ENCODE results near the gene LRRC63. TPM values are rescaled to one million over a fixed set of nuclear protein-coding genes. Genes with fewer than 3 reads are reported as not detected.

Gene LRRC63
- total RNA-seq, 4 donors from 2014 or later = 0.11 to 0.13 TPM; not detected in 2

DNA sequence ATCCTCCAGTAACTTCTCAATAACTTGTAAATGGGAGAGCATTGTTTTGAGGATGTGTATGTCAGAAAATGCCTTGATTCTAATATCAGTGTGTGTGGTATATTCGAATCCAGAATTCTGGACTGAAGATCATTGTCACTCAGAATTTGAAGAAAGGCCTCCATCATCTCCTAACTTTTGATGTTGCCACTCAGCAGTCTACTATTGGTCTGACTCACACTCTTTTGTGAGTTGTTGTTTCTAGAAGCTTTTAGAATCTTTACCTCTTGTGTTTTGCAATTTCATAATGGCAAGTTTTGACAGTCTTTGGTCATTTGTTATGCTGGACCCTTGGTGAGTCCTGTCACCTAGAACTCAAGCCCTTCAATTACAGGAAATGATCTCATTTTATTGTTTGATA, 98.3 kb downstream of the LRRC63 start:
- no peaks in the 10 kb centered on the region for H3K9me3 ChIP-seq
- TF ChIP-seq, protein P1, sequence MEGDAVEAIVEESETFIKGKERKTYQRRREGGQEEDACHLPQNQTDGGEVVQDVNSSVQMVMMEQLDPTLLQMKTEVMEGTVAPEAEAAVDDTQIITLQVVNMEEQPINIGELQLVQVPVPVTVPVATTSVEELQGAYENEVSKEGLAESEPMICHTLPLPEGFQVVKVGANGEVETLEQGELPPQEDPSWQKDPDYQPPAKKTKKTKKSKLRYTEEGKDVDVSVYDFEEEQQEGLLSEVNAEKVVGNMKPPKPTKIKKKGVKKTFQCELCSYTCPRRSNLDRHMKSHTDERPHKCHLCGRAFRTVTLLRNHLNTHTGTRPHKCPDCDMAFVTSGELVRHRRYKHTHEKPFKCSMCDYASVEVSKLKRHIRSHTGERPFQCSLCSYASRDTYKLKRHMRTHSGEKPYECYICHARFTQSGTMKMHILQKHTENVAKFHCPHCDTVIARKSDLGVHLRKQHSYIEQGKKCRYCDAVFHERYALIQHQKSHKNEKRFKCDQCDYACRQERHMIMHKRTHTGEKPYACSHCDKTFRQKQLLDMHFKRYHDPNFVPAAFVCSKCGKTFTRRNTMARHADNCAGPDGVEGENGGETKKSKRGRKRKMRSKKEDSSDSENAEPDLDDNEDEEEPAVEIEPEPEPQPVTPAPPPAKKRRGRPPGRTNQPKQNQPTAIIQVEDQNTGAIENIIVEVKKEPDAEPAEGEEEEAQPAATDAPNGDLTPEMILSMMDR (IDR thresholded peaks at IDR 0.05) = no peak
- TF ChIP-seq POLR2A (IDR thresholded peaks at IDR 0.05) = no peak
- no peak overlapping the region for H3K27ac ChIP-seq
- H3K27me3 ChIP-seq = no peaks in the 10 kb centered on the region
- no peak for DNase-seq
- WGBS, 2 donors = 75 to 88% methylated on average over 1 of the region's 1 CpG
- no peak overlapping the region for H3K4me3 ChIP-seq (replicated peaks in 1 of 3)
- no peaks in the 10 kb centered on the region for H3K36me3 ChIP-seq
- intact Hi-C loops (cut with DNase I) = no loop called here
- no peaks in the 10 kb centered on the region for H3K4me1 ChIP-seq

DNA sequence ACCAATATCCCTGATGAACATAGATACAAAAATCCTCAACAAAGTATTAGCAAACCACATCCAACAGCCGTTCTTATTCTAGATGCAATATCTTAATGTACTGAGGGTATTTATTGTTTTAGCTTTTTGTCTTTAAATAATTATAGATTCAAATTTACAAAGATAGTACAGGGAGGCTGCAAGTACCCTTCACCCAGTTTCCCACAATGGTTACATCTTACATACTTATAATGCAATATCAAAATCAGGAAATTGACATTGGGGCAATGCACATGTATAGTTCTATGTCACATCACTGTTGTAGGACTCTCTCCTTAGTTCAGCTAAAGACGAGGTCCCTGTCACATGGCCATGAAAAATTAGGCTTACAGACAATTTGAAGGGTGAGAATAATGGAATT, 99.5 kb downstream of the LRRC63 start:
- H3K36me3 ChIP-seq = no peaks in the 10 kb centered on the region
- intact Hi-C loops (cut with DNase I) = no loop called here

DNA sequence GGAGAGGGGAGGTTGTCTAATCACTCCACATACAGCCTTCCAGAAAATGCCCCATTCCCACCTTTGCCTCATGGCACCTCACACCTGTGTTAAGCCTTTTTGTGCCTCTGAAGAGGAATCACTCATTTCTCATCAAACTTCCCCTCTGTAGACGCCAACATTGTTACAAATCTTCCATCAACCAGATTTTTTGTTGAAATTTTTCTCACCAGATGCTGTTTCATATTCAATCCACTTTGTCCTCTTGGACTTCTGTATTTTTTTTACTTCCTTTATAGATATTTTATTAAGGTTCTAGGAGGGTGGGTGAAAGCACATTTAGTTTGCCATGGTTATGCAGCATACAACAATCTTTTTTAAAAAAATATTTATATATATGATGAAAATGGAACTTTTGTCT, 101.3 kb downstream of the LRRC63 start:
- TF ChIP-seq, protein P1 (IDR thresholded peaks at IDR 0.05) = no peak
- WGBS, 2 donors = 84% methylated on average over 1 of the region's 1 CpG
- intact Hi-C loops (cut with DNase I) = no loop called here
- H3K4me3 ChIP-seq (replicated peaks in 1 of 3) = no peak overlapping the region
- no peaks in the 10 kb centered on the region for H3K9me3 ChIP-seq
- no peak for DNase-seq
- H3K27ac ChIP-seq = no peak overlapping the region
- H3K4me1 ChIP-seq = no peaks in the 10 kb centered on the region
- no peaks in the 10 kb centered on the region for H3K36me3 ChIP-seq
- H3K27me3 ChIP-seq = no peaks in the 10 kb centered on the region

More for the DNA sequence above, 99.5 kb downstream of the LRRC63 start:
- Histone ChIP-seq H3K27me3 (no peaks in the 10 kb centered on the region), H3K27ac (no peak overlapping the region), H3K9me3 (no peaks in the 10 kb centered on the region), H3K4me3 (replicated peaks in 1 of 3) (no peak overlapping the region), H3K4me1 (no peaks in the 10 kb centered on the region)
- 82 to 95% methylated on average over 2 of the region's 2 CpGs for WGBS, 2 donors
- no peak for DNase-seq
- no peak for TF ChIP-seq POLR2A (IDR thresholded peaks at IDR 0.05)
- TF ChIP-seq, protein P1 (IDR thresholded peaks at IDR 0.05) = no peak

DNA sequence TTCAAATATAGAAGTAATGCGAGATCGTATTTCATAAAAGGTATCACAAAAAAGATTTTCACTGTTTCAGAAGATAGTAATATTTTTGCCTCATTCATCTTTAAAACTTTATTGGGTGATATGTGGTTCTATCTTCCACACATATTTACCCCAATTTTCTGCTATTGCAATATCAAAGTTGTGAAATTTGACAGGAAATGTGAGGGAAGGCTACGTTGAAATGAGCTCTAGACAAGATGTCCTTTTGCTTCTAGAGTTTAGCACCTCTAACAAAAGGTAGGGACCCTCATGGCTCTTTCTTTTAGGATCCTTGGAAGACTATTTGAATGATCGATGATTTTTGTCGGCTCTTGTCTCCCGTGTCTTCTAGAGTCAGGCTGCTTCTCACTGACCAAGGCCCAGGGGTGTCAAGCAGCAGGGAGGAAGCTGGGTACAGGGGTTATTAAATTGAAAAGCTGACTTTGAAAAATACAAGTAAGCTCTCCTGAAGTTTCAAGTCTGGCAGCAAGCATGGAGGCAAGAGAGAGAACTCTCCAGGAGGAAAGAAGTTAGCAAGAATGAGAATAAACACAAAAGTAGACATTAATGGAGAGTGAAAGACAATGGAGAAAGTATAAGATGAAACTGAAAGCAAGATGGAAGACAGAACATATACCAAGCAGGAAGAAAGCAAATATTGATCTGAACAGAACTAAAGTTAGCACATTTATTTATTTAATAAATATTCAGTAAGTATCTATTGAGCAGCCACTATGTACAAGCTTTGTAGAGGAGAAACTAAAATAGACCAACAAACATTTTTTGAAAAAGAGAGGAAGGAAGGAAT, 101.9 kb downstream of the LRRC63 start:
- no peaks in the 10 kb centered on the region for H3K4me1 ChIP-seq
- intact Hi-C loops (cut with DNase I) = no loop called here
- TF ChIP-seq, protein P1 (IDR thresholded peaks at IDR 0.05) = no peak
- TF ChIP-seq POLR2A (IDR thresholded peaks at IDR 0.05) = no peak
- H3K9me3 ChIP-seq = no peaks in the 10 kb centered on the region
- no peak for DNase-seq
- H3K36me3 ChIP-seq = no peaks in the 10 kb centered on the region
- H3K4me3 ChIP-seq (replicated peaks in 1 of 3) = no peak overlapping the region
- 86 to 93% methylated on average over 6 of the region's 6 CpGs for WGBS, 2 donors
- H3K27me3 ChIP-seq = no peaks in the 10 kb centered on the region
- no peak overlapping the region for H3K27ac ChIP-seq

DNA sequence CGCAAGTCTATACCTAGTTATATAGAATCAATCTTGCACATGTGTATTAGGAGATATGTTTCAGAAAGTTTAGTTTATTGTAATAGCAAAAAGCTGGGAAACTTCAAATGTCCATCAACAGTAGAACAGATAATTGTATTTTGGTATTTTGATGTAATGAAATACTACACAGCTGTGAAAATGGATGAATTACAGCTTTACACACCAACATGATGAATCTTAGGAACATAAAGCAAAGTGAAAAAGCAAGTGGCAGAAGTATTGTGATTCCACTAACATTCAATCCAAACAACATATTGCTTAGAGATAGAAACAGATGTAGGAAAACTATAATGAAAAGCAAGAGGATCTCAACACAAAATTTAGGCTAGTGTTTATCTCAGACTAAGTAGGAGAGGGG, 102.9 kb downstream of the LRRC63 start:
- Histone ChIP-seq H3K9me3 (no peaks in the 10 kb centered on the region), H3K36me3 (no peaks in the 10 kb centered on the region), H3K4me1 (no peaks in the 10 kb centered on the region), H3K27me3 (no peaks in the 10 kb centered on the region), H3K27ac (no peak overlapping the region), H3K4me3 (replicated peaks in 1 of 3) (no peak overlapping the region)
- WGBS, 2 donors = 94 to 97% methylated on average over 1 of the region's 1 CpG
- no peak for DNase-seq
- no peak for TF ChIP-seq POLR2A (IDR thresholded peaks at IDR 0.05)
- TF ChIP-seq, protein P1 (IDR thresholded peaks at IDR 0.05) = no peak
- intact Hi-C loops (cut with DNase I) = no loop called here

All from thyroid gland (tissue), 4 donors.